Keratinocyte (primary cell): ENCODE data around the gene SYTL2. TPM values are rescaled to one million over a fixed set of nuclear protein-coding genes. Genes with fewer than 3 reads are reported as not detected.

ENCODE experiments used
- DNase-seq: peaks from one replicate; pipeline ENCODE4 v3.0.0-alpha.2; 2011; ENCODE audit warnings: low read depth, missing footprints, low spot score
- FAIRE-seq: peaks from 2 replicates; lab custom pipeline; 2011; peaks lifted over from hg19 to GRCh38; lab: Jason Lieb, UNC
- H2AFZ ChIP-seq: 2 replicates; pipeline ENCODE4 v1.6.0; 2012; ENCODE audit warnings: low read length, control low read depth, inconsistent platforms; ENCODE audit not compliant: control insufficient read depth
- H3K27ac ChIP-seq: 2 replicates; pipeline ENCODE4 v1.5.1; 2011; ENCODE audit warnings: low read length; ENCODE audit not compliant: control insufficient read depth, insufficient read depth
- H3K27me3 ChIP-seq: 3 replicates; pipeline ENCODE4 v1.6.0; 2011; ENCODE audit warnings: low read length; ENCODE audit not compliant: control insufficient read depth, insufficient read depth; ENCODE audit errors: extremely low read depth
- H3K36me3 ChIP-seq, 2 experiments: 2 replicates in 1 of 2; 3 replicates in 1 of 2; pipeline ENCODE4 v1.5.1; 2011; ENCODE audit warnings: low read length in 2 of 2, mild to moderate bottlenecking in 1 of 2; ENCODE audit not compliant: control insufficient read depth in 2 of 2, insufficient read depth in 2 of 2; ENCODE audit errors: extremely low read depth in 1 of 2
- H3K4me1 ChIP-seq: 3 replicates; pipeline ENCODE4 v1.5.1; 2011; ENCODE audit warnings: low read length; ENCODE audit not compliant: control insufficient read depth, insufficient read depth; ENCODE audit errors: extremely low read depth
- H3K4me2 ChIP-seq: 3 replicates; pipeline ENCODE4 v1.6.0; 2011; ENCODE audit warnings: low read depth, low read length; ENCODE audit not compliant: control insufficient read depth, insufficient read depth; ENCODE audit errors: extremely low read depth
- H3K4me3 ChIP-seq, 3 experiments: fragments of 200-600 bp in 1 of 3; sonication (generic) in 1 of 3; 2 replicates in 2 of 3; 3 replicates in 1 of 3; pipeline ENCODE4 v1.5.1; 2011 to 2016; ENCODE audit warnings: low read length in 3 of 3, mild to moderate bottlenecking in 3 of 3, control low read depth in 2 of 3, inconsistent platforms in 1 of 3, low read depth in 1 of 3, mixed read lengths in 1 of 3, mixed run types in 1 of 3, moderate library complexity in 1 of 3; ENCODE audit not compliant: control insufficient read depth in 2 of 3, insufficient read depth in 2 of 3; ENCODE audit errors: extremely low read depth in 1 of 3
- H3K79me2 ChIP-seq: 2 replicates; pipeline ENCODE4 v1.6.0; 2012; ENCODE audit warnings: low read length; ENCODE audit not compliant: control insufficient read depth, insufficient read depth
- H3K9ac ChIP-seq: 3 replicates; pipeline ENCODE4 v1.6.0; 2011; ENCODE audit warnings: low read length; ENCODE audit not compliant: control insufficient read depth, insufficient read depth; ENCODE audit errors: extremely low read depth
- H3K9me1 ChIP-seq: 3 replicates; pipeline ENCODE4 v1.6.0; 2011; ENCODE audit warnings: low read length; ENCODE audit not compliant: control insufficient read depth, insufficient read depth; ENCODE audit errors: extremely low read depth
- H3K9me3 ChIP-seq: 2 replicates; pipeline ENCODE4 v1.5.1; 2012; ENCODE audit warnings: low read depth, low read length; ENCODE audit not compliant: control insufficient read depth
- H4K20me1 ChIP-seq: 3 replicates; pipeline ENCODE4 v1.6.0; 2011; ENCODE audit warnings: low read length; ENCODE audit not compliant: control insufficient read depth, insufficient read depth; ENCODE audit errors: extremely low read depth
- EZH2 ChIP-seq: IDR thresholded peaks from one replicate; pipeline ENCODE4 v1.6.1; 2012; ENCODE audit warnings: inconsistent platforms, mild to moderate bottlenecking, low read length, moderate library complexity
- dilution Hi-C: fragments of 300-500 bp; cut with MboI; formaldehyde crosslinking; loops from one replicate; pipeline ENCODE4 v1.7.0; 2020; ENCODE audit warnings: low sequenced_read_pairs; ENCODE audit not compliant: extremely low pct_ligation_motif_present
- polyA plus RNA-seq, 5 experiments: library from polyadenylated mRNA; depleted of rRNA in 3 of 5; stranded (reverse) in 3 of 5; stranded (forward) in 1 of 5; unstranded in 1 of 5; fragments of >200 nt; gene quantifications; 1 replicate in 1 of 5; 2 replicates in 3 of 5; 3 replicates in 1 of 5; pipeline versions ENCODE4 v1.2.1 to v1.2.3, GENCODE V29; 2011 to 2012; ENCODE audit warnings: missing spikeins in 2 of 5, low read depth in 1 of 5, low replicate concordance in 1 of 5
- TF ChIP-seq, protein P1 (sequence below), 3 experiments: IDR thresholded peaks in 1 of 3; conservative IDR thresholded peaks in 1 of 3; optimal IDR thresholded peaks in 1 of 3; 2 replicates in 2 of 3; 3 replicates in 1 of 3; pipeline versions ENCODE3 to v1.5.1; 2011; ENCODE audit warnings: low read length in 3 of 3, mild to moderate bottlenecking in 3 of 3, moderate library complexity in 2 of 3, control low read depth in 1 of 3, inconsistent platforms in 1 of 3; ENCODE audit not compliant: insufficient read depth in 2 of 3; ENCODE audit errors: extremely low read depth in 1 of 3

SYTL2 gene
- polyA plus RNA-seq, 1 donor (not counting 4 experiments of a cell fraction or from before 2014, with no cell fraction given) = 3.1 TPM

DNA sequence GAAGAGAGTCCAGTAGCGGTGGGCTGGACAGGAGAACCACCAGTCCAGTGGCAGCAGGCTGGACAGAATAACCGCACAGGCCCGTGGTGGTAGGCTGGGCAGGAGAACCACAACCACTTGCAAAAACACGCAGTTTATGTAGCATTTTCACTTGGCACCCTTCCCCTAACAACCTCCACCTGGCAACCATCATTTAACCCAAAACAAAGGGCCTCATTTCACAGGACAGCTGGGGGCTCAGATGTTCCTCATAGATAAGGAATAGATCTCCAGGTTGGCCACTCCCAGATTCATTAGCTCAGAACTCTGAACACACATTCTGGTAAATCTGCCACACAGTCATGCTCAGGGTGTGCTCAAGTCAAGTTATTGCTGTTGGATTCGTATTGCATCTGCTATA, 41.2 kb downstream of the SYTL2 start:
- no peaks in the 10 kb centered on the region for H3K9me3 ChIP-seq
- TF ChIP-seq EZH2 = no peak
- TF ChIP-seq, protein P1, sequence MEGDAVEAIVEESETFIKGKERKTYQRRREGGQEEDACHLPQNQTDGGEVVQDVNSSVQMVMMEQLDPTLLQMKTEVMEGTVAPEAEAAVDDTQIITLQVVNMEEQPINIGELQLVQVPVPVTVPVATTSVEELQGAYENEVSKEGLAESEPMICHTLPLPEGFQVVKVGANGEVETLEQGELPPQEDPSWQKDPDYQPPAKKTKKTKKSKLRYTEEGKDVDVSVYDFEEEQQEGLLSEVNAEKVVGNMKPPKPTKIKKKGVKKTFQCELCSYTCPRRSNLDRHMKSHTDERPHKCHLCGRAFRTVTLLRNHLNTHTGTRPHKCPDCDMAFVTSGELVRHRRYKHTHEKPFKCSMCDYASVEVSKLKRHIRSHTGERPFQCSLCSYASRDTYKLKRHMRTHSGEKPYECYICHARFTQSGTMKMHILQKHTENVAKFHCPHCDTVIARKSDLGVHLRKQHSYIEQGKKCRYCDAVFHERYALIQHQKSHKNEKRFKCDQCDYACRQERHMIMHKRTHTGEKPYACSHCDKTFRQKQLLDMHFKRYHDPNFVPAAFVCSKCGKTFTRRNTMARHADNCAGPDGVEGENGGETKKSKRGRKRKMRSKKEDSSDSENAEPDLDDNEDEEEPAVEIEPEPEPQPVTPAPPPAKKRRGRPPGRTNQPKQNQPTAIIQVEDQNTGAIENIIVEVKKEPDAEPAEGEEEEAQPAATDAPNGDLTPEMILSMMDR (optimal IDR thresholded peaks at IDR 0.05 in 1 of 3, IDR thresholded peaks at IDR 0.05 in 1 of 3, conservative IDR thresholded peaks at IDR 0.05 in 1 of 3; ENCODE audit: extremely low read depth in 1 of 3, insufficient read depth in 2 of 3, low read length in 3 of 3) = no peak
- dilution Hi-C loops = no loop called here
- no peak overlapping the region for H2AFZ ChIP-seq
- no peaks in the 10 kb centered on the region for H3K9me1 ChIP-seq
- H3K9ac ChIP-seq = no peak overlapping the region
- no peak overlapping the region for H3K4me2 ChIP-seq
- H3K27ac ChIP-seq = no peak overlapping the region
- H3K27me3 ChIP-seq = no peaks in the 10 kb centered on the region
- DNase-seq (no peak), FAIRE-seq (no peak)
- no peaks in the 10 kb centered on the region for H4K20me1 ChIP-seq
- H3K79me2 ChIP-seq = no peaks in the 10 kb centered on the region
- H3K4me3 ChIP-seq = no peak overlapping the region
- H3K4me1 ChIP-seq = no peaks in the 10 kb centered on the region
- H3K36me3 ChIP-seq = no peaks in the 10 kb centered on the region

DNA sequence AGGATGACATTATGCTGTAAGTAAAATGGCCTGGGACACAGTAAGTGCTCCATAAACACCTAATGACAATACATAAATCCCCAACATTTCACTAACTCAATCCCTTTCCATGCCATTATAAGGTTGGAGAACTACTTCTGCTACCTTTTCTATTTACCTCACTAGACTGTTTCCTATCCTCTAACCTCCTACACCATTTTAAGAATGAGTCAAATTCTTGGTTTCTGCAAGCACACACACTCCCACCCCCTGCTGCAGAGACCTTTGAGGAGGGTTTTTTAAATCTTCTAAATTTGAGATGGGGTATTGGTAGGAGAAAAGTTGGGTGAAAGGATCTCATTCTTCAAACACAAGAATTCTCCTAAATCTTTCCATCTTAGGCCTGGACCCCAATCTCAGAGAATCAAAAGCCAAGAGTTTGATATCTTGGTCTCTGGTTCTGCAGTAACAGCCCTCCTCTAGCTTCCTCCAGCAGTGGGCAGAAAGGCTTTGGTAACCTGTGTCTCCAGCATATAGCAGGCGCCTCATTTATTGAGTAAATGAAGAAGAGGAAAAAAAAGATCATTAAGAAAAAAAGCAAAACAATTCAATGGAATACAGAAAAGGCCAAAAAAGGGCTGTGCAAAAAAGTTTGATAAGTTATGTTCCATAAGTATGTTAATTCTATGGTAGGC, 42.3 kb downstream of the SYTL2 start:
- TF ChIP-seq EZH2 = no peak
- TF ChIP-seq, protein P1 (optimal IDR thresholded peaks at IDR 0.05 in 1 of 3, IDR thresholded peaks at IDR 0.05 in 1 of 3, conservative IDR thresholded peaks at IDR 0.05 in 1 of 3; ENCODE audit: extremely low read depth in 1 of 3, insufficient read depth in 2 of 3, low read length in 3 of 3) = no peak
- FAIRE-seq = no peak

More for the DNA sequence above, 42.3 kb downstream of the SYTL2 start:
- Histone ChIP-seq H2AFZ (no peak overlapping the region), H3K79me2 (no peaks in the 10 kb centered on the region), H3K9me1 (no peaks in the 10 kb centered on the region), H3K36me3 (no peaks in the 10 kb centered on the region), H3K4me1 (no peaks in the 10 kb centered on the region), H3K27ac (no peak overlapping the region), H3K4me2 (no peak overlapping the region), H3K9me3 (no peaks in the 10 kb centered on the region), H4K20me1 (no peaks in the 10 kb centered on the region), H3K4me3 (no peak overlapping the region), H3K9ac (no peak overlapping the region), H3K27me3 (no peaks in the 10 kb centered on the region)
- no peak for DNase-seq
- dilution Hi-C loops = no loop called here
